Epithelial cell of proximal tubule (primary cell): ENCODE results near the gene C2CD3. TPM values are rescaled to one million over a fixed set of nuclear protein-coding genes. Genes with fewer than 3 reads are reported as not detected.

Source experiments
- DNase-seq: peaks from one replicate; pipeline ENCODE4 v3.0.0-alpha.2; 2011; ENCODE audit warnings: low read depth
- H3K4me3 ChIP-seq: 2 replicates; pipeline ENCODE4 v1.5.1; 2011; ENCODE audit warnings: low read depth, mild to moderate bottlenecking, low read length
- total RNA-seq: library from RNA; depleted of rRNA; stranded (reverse); fragments of >200 nt; gene quantifications from 2 replicates; pipeline ENCODE4 v1.2.3, GENCODE V29; 2015
- TF ChIP-seq, protein P1 (sequence below): conservative IDR thresholded peaks from 2 replicates; pipeline ENCODE4 v1.5.1; 2012; ENCODE audit warnings: low read depth, mild to moderate bottlenecking, low read length

C2CD3 gene
- total RNA-seq, 1 donor from 2014 or later, result 15.1 TPM

DNA sequence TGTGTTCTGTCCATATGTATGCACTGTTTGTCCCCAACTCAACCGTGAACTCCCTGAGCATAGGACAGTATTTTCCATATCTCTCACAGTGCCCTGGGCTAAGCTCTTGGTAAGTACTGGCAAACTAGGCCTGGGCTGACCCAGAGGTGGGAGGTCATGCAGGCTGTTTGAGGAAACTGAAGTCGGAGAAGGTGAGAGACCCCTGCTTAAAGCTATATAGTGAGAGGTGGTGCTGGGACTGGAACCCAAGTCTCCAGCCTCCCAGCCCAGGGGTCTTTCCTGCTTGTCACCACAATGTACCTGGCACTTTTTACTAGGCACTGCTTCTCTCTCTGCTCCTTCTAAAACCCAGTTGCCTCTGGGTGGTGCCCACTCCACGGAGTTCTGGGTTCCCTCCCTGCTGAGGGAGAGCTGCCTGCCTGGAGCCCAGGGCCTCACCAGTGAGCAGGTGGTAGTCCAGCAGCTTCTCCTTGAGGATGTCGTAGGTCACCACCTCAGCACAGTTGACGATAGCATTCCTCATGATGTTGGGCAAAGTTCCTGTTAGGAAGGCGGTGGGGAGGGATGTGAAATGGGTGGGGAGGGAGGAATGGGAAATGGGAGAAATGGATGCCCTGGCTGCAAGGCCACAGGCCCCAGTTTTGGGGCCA, 166.6 kb downstream of the C2CD3 start:
- no peak overlapping the region for H3K4me3 ChIP-seq
- TF ChIP-seq, protein P1, sequence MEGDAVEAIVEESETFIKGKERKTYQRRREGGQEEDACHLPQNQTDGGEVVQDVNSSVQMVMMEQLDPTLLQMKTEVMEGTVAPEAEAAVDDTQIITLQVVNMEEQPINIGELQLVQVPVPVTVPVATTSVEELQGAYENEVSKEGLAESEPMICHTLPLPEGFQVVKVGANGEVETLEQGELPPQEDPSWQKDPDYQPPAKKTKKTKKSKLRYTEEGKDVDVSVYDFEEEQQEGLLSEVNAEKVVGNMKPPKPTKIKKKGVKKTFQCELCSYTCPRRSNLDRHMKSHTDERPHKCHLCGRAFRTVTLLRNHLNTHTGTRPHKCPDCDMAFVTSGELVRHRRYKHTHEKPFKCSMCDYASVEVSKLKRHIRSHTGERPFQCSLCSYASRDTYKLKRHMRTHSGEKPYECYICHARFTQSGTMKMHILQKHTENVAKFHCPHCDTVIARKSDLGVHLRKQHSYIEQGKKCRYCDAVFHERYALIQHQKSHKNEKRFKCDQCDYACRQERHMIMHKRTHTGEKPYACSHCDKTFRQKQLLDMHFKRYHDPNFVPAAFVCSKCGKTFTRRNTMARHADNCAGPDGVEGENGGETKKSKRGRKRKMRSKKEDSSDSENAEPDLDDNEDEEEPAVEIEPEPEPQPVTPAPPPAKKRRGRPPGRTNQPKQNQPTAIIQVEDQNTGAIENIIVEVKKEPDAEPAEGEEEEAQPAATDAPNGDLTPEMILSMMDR, result no peak
- DNase-seq, result no peak

DNA sequence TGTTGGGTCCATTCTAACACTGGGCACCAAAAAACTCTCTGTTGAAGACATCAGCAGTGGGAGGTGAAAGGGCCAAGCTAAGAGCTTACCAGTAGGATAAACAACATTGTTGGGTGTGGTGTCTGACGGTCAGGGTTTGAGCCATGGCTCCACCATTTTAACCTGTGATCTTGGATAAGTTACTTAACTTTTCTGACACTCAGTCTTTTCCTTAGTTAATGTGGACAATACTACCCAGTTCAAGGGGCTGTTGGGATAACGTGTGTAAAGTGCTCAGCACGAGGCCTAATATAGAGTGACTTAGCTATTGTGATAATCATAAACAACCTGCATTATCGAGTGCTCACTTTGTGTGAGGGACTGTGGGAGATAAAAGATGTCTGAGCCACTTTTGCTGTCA, 168.0 kb downstream of the C2CD3 start:
- DNase-seq, result no peak
- TF ChIP-seq, protein P1, result no peak
- no peak overlapping the region for H3K4me3 ChIP-seq

DNA sequence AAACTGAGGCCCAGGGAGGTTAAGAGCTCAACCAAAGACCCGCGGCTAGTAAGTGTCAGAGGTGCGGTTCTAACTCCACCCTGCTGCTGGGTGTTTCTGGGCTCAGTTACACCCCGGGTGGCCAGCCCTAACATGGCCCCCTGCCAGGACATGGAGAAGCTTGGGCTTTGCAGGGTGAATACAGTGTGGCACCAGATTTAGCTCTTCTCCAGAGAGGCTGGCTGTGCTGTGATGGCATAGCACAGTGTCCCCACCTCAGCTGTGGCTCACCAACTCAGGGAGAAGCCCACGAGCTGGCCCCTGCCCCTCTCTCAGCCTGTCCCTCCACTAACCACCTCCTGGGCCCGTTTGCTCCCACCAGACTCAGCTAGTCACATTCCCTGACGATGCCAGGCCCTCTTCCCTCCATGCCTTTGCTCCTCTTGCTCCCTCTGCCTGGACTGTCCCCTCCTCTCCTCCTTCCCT, 168.9 kb downstream of the C2CD3 start:
- TF ChIP-seq, protein P1, result no peak
- no peak for DNase-seq
- no peak overlapping the region for H3K4me3 ChIP-seq

DNA sequence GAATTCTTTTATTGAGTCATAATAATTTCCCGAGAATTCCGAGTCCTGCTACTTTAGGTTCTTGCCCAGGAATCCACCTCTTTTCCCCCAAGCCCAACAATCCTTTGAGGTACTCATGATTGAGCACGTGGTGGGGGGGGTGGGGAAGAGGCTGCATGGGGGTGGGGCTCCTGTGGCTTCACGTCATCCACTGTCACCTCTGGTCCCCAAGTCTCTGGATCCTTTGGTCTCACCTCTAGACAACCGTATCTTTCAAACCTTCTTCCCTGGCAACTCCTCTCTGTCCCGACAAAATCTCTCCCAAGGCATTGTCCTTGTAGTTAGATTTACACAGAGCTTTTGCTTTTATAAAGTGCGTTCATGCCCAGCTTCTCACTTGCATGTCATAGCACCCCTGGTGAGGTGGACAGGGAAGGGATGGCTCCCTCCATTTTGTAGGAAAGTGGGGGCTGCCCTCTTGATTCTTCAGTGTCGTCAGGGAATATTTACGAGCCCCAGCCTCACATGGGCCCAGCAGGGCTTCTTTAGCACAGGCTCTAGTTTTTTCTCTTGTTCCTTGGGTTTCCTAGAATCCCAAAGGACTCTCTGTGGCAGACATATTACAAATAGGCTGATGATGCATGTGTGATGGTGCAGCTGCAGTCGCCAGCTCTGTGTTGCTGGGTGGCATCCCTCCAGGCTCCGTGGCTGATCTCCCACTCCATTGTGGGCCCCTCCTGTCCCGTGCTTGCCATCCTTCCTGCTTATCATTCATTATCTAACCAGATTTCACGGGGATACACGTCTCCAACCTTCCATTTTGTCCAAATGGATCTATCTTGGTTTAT, 170.3 kb downstream of the C2CD3 start:
- no peak for DNase-seq
- TF ChIP-seq, protein P1, result no peak
- no peak overlapping the region for H3K4me3 ChIP-seq

DNA sequence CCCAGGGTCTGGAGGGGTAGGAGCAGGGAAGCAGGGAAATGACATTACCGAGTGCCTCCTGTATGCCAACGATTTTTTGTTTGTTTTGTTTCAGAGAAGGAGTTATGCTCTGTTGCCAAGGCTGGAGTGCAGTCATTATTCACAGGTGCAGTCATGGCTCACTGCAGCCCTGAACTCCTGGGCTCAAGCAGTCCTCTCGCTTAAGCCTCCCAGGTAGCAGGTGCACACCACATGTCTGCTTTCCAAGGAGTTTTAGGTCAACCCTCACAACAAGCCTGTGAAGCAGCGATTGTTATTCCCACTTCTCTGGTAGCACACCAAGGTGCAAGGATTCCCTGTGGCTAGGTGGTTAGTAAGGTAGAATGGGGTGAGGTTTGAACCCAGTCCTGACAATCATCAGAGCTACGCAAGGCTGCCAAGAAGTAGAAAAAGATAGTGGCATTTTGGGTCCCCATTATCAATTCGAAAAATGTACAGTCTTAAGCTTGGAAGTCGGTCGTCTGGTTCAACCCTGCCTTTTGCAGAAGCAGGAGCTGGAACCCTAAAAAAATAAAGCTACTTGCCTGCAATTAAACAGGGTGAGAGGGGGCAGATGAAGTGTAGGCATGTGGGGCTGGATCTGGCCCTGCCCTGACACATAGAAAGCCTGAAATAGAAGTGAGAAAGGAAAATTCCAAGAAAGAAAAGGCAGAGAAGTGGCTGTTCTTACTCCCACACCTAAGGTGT, 171.1 kb downstream of the C2CD3 start:
- TF ChIP-seq, protein P1, result no peak
- DNase-seq, result no peak
- no peak overlapping the region for H3K4me3 ChIP-seq

DNA sequence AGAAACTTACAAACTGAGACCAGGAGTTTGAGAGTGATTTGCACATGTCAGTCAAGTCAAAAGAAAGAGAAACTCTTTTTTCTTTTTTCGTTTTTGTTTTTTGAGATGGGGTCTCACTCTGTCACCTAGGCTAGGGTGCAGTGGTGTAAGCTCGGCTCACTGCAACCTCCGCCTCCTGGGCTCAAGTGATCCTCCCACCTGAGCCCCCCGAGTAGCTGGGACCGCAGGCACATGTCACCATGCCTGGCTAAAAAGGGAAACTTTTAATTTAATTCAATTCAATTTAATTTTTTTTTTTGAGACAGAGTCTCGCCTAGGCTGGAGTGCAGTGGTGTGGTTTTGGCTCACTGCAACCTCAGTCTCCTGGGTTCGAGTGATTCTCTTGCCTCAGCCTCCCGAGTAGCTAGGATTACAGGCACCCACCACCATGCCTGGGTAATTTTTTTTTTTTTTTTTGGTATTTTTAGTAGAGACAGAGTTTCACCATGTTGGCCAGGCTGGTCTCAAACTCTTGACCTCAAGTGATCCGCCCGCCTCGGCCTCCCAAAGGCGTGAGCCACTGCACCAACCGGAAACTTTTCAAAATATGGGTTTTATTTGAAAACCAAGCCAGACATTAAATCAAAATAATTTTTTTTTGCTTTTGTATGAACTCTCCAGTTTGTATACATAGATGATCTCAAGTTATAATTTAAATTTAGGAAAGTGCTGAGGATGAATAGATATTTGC, 171.8 kb downstream of the C2CD3 start:
- TF ChIP-seq, protein P1, result no peak
- H3K4me3 ChIP-seq, result no peak overlapping the region
- no peak for DNase-seq
